ENCODE results near the gene NSF. TPM values are rescaled to one million over a fixed set of nuclear protein-coding genes. Genes with fewer than 3 reads are reported as not detected.

Gene NSF
- 15.7 and 18.4 TPM in 2 replicates for total RNA-seq

DNA sequence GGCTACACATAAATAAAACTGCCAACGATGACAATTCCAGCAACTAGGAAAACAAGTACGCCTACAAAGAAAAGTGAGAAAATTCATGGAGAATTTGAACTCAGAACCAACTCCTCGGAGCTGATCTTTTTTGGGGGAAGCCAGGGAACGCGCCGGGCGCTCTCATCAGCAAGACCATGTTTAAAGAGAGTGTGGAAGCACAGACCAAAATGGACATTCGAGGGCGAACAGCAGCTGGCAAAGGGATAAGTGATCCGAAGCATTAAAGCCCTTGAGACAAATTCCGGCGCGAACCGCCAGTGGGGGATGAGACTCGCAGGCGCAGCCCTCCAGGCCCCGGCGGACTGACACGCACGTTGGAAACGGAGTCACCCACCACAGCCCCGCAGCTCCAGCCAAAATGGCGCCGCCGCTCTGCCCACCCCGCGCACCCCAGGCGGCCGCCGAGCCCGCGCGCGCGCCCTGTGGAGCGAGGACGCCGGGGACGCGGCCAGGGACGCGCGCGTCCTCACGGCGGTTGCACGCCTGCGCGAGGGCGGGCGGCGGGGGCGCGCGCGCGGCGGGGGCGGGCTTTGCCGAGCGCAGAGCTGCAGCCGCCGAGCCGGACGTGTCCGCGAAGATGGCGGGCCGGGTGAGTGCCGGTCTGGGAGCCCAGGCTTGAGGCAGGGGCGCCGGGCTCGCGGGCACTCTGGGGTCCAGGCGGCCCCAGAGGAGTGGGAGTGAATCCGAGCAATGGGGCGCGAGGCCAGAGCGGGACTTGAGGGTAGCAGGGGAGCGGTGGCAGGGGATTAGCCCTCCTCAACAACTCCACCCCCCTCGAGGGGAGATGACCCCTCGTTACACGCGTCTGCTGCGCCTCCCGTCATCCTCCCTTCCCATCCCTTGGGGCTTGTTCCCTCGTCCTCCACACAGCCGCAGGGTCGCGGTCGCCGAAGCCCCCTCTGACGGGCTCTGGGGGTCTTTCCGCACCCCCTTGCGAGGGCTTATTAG lies at the start of gene NSF:
NSF (plus strand) TSS at position 513 of the 990 bp plus-strand sequence; CDS start at position 620, 107 bp downstream.

DNA sequence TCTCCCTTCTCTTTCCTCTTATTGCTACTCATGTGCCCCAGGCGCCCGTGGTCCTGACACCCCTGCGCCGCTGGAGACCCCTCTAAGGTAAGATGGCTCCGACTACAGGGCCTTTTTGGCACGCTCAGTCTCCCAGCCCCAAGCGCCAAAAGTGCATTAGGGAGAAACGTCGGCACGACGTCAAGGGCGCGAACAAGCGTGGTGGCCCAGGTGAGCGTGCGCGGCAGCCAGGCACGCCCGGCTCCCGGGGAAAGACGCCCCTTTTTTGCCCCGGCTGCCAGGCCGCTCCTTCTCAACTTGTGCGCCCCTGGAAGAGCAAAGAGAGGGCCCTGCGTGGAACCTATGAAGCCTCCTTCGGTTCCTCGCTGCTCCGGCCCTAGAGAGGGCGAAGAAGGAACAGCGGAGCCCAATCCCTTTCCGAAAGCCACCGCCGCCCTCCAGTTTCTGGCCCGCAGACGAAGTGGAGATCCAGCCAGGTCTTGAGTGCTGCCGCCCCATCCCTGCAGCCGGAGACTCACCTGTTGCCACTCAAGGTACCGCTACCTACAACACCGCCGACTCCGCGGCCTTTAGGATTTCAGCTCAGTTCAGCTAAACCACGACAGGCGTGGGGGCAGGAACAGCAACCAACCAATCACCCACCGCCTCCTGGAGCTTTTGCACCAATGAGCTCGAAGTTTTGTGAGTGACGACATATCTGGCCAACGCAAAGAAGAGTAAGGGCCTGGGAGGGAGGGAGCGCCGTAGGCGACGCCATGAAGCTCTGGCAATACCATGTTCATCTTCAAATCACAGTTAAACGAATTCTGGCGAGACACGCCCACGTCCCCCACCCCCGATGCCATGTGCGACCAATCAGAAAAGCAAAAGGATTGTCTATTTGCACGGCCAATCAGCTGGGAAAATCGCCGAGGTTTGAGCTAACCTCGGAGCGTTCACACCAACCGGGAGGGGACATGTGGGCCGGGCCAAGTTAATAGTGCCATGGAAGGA lies 11.1 kb upstream of the NSF start, which contains the start of gene ARL17A:
ARL17A (minus strand) TSS at position 609 of the 993 bp plus-strand sequence. CDS start 3,369 bp downstream, outside the sequence.

Other genes with a start within 250 kb of the NSF start
- gene ARL17B, start 228.9 kb upstream of the NSF start, total RNA-seq: 2.4 and 6.4 TPM in 2 replicates
- 1.8 and 2.3 TPM in 2 replicates for gene LRRC37A2, start 78.2 kb upstream of the NSF start, total RNA-seq
- gene ARL17A, start 11.0 kb upstream of the NSF start, total RNA-seq: 1.6 and 3.4 TPM in 2 replicates
- gene WNT3, start 228.0 kb downstream of the NSF start, total RNA-seq: 1.1 TPM in 2 replicates